C4-2B (cell line): ENCODE results near the gene TRIM61.
A peak's percentile ranks its signal among the peaks of the same experiment; 100 is the strongest.
"Not testable (repeated sequence)": the region's sequence is repeated elsewhere in the genome, so short reads cannot be mapped to it uniquely, and the experiment has no call there.

Experiments
- H3K27ac ChIP-seq: fragments of 450-650 bp; 2 replicates; pipeline ENCODE4 v1.5.1; 2017
- CTCF ChIP-seq: fragments of 450-650 bp; conservative IDR thresholded peaks from 2 replicates; pipeline ENCODE4 v1.5.1; 2017; ENCODE audit warnings: mild to moderate bottlenecking
- ZFX ChIP-seq: fragments of 450-650 bp; IDR thresholded peaks from 2 replicates; pipeline ENCODE4 v1.6.1; 2017

Gene TRIM61

GRCh38 chr4:164948975-164949374 lies 28.5 kb downstream of the TRIM61 start:
- no peak for TF ChIP-seq ZFX
- no peak for TF ChIP-seq CTCF

GRCh38 chr4:164948006-164948405 lies 29.5 kb downstream of the TRIM61 start:
- H3K27ac ChIP-seq, result not testable (repeated sequence)

More at GRCh38 chr4:164948975-164949374, 28.5 kb downstream of the TRIM61 start:
- no peak overlapping the region for H3K27ac ChIP-seq

- TF ChIP-seq ZFX (no peak), CTCF (no peak)
- H3K27ac ChIP-seq, result no peak overlapping the region
Measured at GRCh38 chr4:164946810-164947209, 30.6 kb downstream of the TRIM61 start.

- TF ChIP-seq ZFX (no peak), CTCF (no peak)
- H3K27ac ChIP-seq, result no peak overlapping the region
Measured at GRCh38 chr4:164945146-164945545, 32.3 kb downstream of the TRIM61 start.

- no peak for TF ChIP-seq CTCF
- TF ChIP-seq ZFX, result no peak
- H3K27ac ChIP-seq, result no peak overlapping the region
Measured at GRCh38 chr4:164943192-164943591, 34.3 kb downstream of the TRIM61 start.

GRCh38 chr4:164937576-164938270 lies 39.7 kb downstream of the TRIM61 start:
- H3K27ac ChIP-seq, result no peak overlapping the region
- TF ChIP-seq ZFX (no peak), CTCF (peak; percentile 19)

GRCh38 chr4:164935865-164936606 lies 41.4 kb downstream of the TRIM61 start:
- H3K27ac ChIP-seq, result not testable (repeated sequence)

GRCh38 chr4:164935363-164935762 lies 42.1 kb downstream of the TRIM61 start:
- TF ChIP-seq ZFX (no peak), CTCF (no peak)
- H3K27ac ChIP-seq, result no peak overlapping the region
